Spleen (tissue), 11 donors: ENCODE data around the gene OR52K1. TPM values are rescaled to one million over a fixed set of nuclear protein-coding genes. Genes with fewer than 3 reads are reported as not detected.
"Not testable (repeated sequence)": the region's sequence is repeated elsewhere in the genome, so short reads cannot be mapped to it uniquely, and the experiment has no call there.

Source experiments
- DNase-seq: peaks from one replicate; pipeline ENCODE4 v3.0.0-alpha.2; 2020
- H3K27ac ChIP-seq, 8 donors: fragments of 200-600 bp; sonication (generic) in 7 of 8; 1 replicate in 4 of 8; 2 replicates in 4 of 8; pipeline versions ENCODE4 v1.5.0 to v1.8.0; 2016 to 2021; ENCODE audit warnings: inconsistent platforms in 4 of 8, mild to moderate bottlenecking in 4 of 8, moderate library complexity in 1 of 8
- H3K27me3 ChIP-seq, 7 donors: fragments of 200-600 bp; sonication (generic) in 6 of 7; replicated peaks in 1 of 7; 1 replicate in 4 of 7; 2 replicates in 3 of 7; pipeline versions ENCODE4 v1.5.0 to v1.8.0; 2016 to 2021; ENCODE audit warnings: inconsistent platforms in 3 of 7, mild to moderate bottlenecking in 1 of 7
- H3K36me3 ChIP-seq, 6 donors: fragments of 200-600 bp; sonication (generic) in 5 of 6; 1 replicate in 4 of 6; 2 replicates in 2 of 6; pipeline versions ENCODE4 v1.5.0 to v1.8.0; 2016 to 2021; ENCODE audit warnings: inconsistent platforms in 2 of 6
- H3K4me1 ChIP-seq, 6 donors: fragments of 200-600 bp; sonication (generic) in 5 of 6; 1 replicate in 3 of 6; 2 replicates in 3 of 6; pipeline versions ENCODE4 v1.5.0 to v1.8.0; 2016 to 2021; ENCODE audit warnings: inconsistent platforms in 3 of 6
- H3K4me3 ChIP-seq, 8 donors: fragments of 200-600 bp; sonication (generic) in 7 of 8; 1 replicate in 4 of 8; 2 replicates in 4 of 8; pipeline versions ENCODE4 v1.5.0 to v1.8.0; 2016 to 2021; ENCODE audit warnings: inconsistent platforms in 4 of 8, mild to moderate bottlenecking in 4 of 8, moderate library complexity in 2 of 8
- H3K9me3 ChIP-seq, 8 donors: fragments of 200-600 bp; sonication (generic) in 7 of 8; 1 replicate in 4 of 8; 2 replicates in 4 of 8; pipeline versions ENCODE4 v1.5.0 to v1.8.0; 2016 to 2021; ENCODE audit warnings: inconsistent platforms in 4 of 8
- CTCF ChIP-seq, 11 experiments: fragments of 200-600 bp in 7 of 11; fragments of 450-650 bp in 4 of 11; sonication (generic) in 4 of 11; IDR thresholded peaks in 8 of 11; conservative IDR thresholded peaks in 3 of 11; 1 replicate in 7 of 11; 2 replicates in 4 of 11; pipeline versions ENCODE4 v1.4.0 to v1.8.0; 2016 to 2021; ENCODE audit warnings: antibody characterized with exemption in 11 of 11, inconsistent platforms in 4 of 11, mild to moderate bottlenecking in 1 of 11
- POLR2A ChIP-seq, 3 donors: fragments of 450-650 bp; IDR thresholded peaks; one replicate each; pipeline ENCODE4 v1.5.1; 2017; ENCODE audit warnings: antibody characterized with exemption in 3 of 3, mild to moderate bottlenecking in 1 of 3
- POLR2AphosphoS5 ChIP-seq, 3 donors: sonication (generic); formaldehyde crosslinking; IDR thresholded peaks; one replicate each; pipeline ENCODE4 v1.5.1; 2017; ENCODE audit warnings: antibody characterized with exemption in 3 of 3
- WGBS, 5 donors: extraction: QIAGEN DNeasy Blood & Tissue Kit in 3 of 5; methylation state at CpG; one replicate each; pipeline versions ENCODE4 v1.1.5 to v1.1.7; 2013 to 2018; 5-methylcytosine and 5-hydroxymethylcytosine counted together
- intact Hi-C: fragments of 100-400 bp; cut with DNase I; formaldehyde crosslinking; loops from one replicate; pipeline ENCODE4 v1.15.0; 2023; ENCODE audit warnings: low total_unique reads
- polyA plus RNA-seq, 3 donors: library from polyadenylated mRNA; stranded (reverse); fragments of 200-250 nt; gene quantifications; one replicate each; pipeline ENCODE4 v1.2.1, GENCODE V29; 2013
- total RNA-seq, 7 donors: library from RNA; depleted of rRNA in 3 of 7; stranded (reverse); fragments of >200 nt in 3 of 7; fragmentation: NEBNext Ultra II Directional in 4 of 7; extraction: Animal tissue kit (Norgen Biotek cat#: 25700) in 4 of 7; gene quantifications; one replicate each; pipeline versions ENCODE4 v1.1.0 to v1.2.1, GENCODE V29; 2016 to 2021
- donor health status: healthy with polysubstance abuse.
- donor health status: DM: no; HTN: no; CAD: no; lungs with moderate emphysema.
- donor health status: DM: no; HTN: no; CAD: no.
- donor health status: Bipolar disorder and iron deficiency.
- donor health status: healthy.
- donor health status: DM: no; HTN: no; CAD: no.
- donor health status: DM: yes; HTN: yes; CAD: no.

Gene OR52K1
- total and polyA plus RNA-seq, 10 donors, result 0.09 to 0.85 (median 0.30) TPM; not detected in 3

- Histone ChIP-seq H3K27ac (no peak overlapping the region), H3K4me1 (no peaks in the 10 kb centered on the region), H3K27me3 (peaks cover 0 to 25% (median 0%) of the 10 kb centered on the region in 7 donors), H3K9me3 (no peaks in the 10 kb centered on the region), H3K4me3 (no peak overlapping the region), H3K36me3 (no peaks in the 10 kb centered on the region)
- intact Hi-C loops, result no loop called here
- TF ChIP-seq CTCF (IDR thresholded peaks at IDR 0.05 in 8 of 11, conservative IDR thresholded peaks at IDR 0.05 in 3 of 11) (no peak), POLR2A (IDR thresholded peaks at IDR 0.05) (no peak), POLR2AphosphoS5 (IDR thresholded peaks at IDR 0.05) (no peak)
- 15 to 89% (median 76%) methylated on average over 1 of the region's 1 CpG for WGBS, 5 donors
- DNase-seq, result no peak
Measured at GRCh38 chr11:4523666-4524065, 41.2 kb downstream of the OR52K1 start.

GRCh38 chr11:4527926-4528325 lies 45.5 kb downstream of the OR52K1 start:
- intact Hi-C loops, result no loop called here
- Histone ChIP-seq H3K4me3 (no peak overlapping the region), H3K36me3 (no peaks in the 10 kb centered on the region), H3K27me3 (peaks cover 0 to 17% (median 0%) of the 10 kb centered on the region in 7 donors), H3K27ac (no peak overlapping the region), H3K4me1 (no peaks in the 10 kb centered on the region), H3K9me3 (no peaks in the 10 kb centered on the region)
- DNase-seq, result no peak
- TF ChIP-seq POLR2AphosphoS5 (IDR thresholded peaks at IDR 0.05) (no peak), CTCF (IDR thresholded peaks at IDR 0.05 in 8 of 11, conservative IDR thresholded peaks at IDR 0.05 in 3 of 11) (no peak), POLR2A (IDR thresholded peaks at IDR 0.05) (no peak)
- 80 to 96% (median 86%) methylated on average over 2 of the region's 2 CpGs for WGBS, 5 donors

GRCh38 chr11:4531686-4532085 lies 49.2 kb downstream of the OR52K1 start:
- 69 to 80% (median 78%) methylated on average over 10 to 11 of the region's 11 CpGs for WGBS, 5 donors

GRCh38 chr11:4539603-4540219 lies 57.3 kb downstream of the OR52K1 start:
- 19 to 30% (median 26%) methylated on average over 3 of the region's 3 CpGs for WGBS, 5 donors
- TF ChIP-seq POLR2A (IDR thresholded peaks at IDR 0.05) (no peak), POLR2AphosphoS5 (IDR thresholded peaks at IDR 0.05) (no peak), CTCF (IDR thresholded peaks at IDR 0.05 in 8 of 11, conservative IDR thresholded peaks at IDR 0.05 in 3 of 11) (peak in 9 of 11 experiments; percentile 41 to 75 (median 60))
- Histone ChIP-seq H3K27me3 (peaks cover 0 to 7% (median 0%) of the 10 kb centered on the region in 7 donors), H3K4me3 (no peak overlapping the region), H3K4me1 (no peaks in the 10 kb centered on the region), H3K36me3 (no peaks in the 10 kb centered on the region), H3K9me3 (no peaks in the 10 kb centered on the region), H3K27ac (no peak overlapping the region)
- intact Hi-C loops, result no loop called here
- peak; percentile 75 for DNase-seq

More at GRCh38 chr11:4531686-4532085, 49.2 kb downstream of the OR52K1 start:
- H3K4me1 ChIP-seq, H3K36me3 ChIP-seq, intact Hi-C loops, H3K4me3 ChIP-seq, DNase-seq, H3K9me3 ChIP-seq, H3K27ac ChIP-seq: not testable (repeated sequence)
- H3K27me3 ChIP-seq, result peaks cover 0 to 11% (median 0%) of the 10 kb centered on the region in 7 donors
